OCI-LY1 (cell line): Measurements from ENCODE around the gene CSAD.

Experiments
- EZH2 ChIP-seq: fragments of 200-600 bp; sonication (generic), shearing (Covaris generic); IDR thresholded peaks from 2 replicates; pipeline ENCODE4 v1.8.0; 2017; ENCODE audit warnings: borderline replicate concordance, mixed run types, mild to moderate bottlenecking, antibody characterized with exemption, low read length, moderate library complexity, mixed read lengths
- TF ChIP-seq, protein P1 (sequence below): fragments of 200-600 bp; sonication (generic), shearing (Covaris generic); IDR thresholded peaks from 2 replicates; pipeline ENCODE4 v1.5.1; 2017; ENCODE audit warnings: mild to moderate bottlenecking, antibody characterized with exemption, low read length, moderate library complexity, mixed read lengths

DNA sequence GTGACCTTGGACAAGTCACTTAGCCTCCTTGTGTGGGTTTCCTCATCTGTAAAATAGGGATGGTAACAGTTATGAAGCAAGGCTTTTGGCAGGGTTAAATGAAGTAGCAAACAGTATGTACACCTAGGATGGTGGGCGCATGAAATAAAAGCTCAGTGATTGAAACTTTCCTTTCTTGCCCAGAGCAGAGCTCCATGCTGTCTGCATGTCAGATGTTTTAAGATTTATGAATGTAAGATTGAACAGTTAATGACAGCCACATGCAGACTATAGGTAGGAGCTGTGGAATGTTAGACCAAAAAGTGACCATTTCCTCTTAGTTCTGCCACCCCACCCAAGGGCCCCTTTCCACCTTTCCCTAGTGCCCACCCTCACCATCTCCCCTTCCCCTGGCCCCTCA is 14.2 kb upstream of the CSAD start:
- TF ChIP-seq, protein P1, sequence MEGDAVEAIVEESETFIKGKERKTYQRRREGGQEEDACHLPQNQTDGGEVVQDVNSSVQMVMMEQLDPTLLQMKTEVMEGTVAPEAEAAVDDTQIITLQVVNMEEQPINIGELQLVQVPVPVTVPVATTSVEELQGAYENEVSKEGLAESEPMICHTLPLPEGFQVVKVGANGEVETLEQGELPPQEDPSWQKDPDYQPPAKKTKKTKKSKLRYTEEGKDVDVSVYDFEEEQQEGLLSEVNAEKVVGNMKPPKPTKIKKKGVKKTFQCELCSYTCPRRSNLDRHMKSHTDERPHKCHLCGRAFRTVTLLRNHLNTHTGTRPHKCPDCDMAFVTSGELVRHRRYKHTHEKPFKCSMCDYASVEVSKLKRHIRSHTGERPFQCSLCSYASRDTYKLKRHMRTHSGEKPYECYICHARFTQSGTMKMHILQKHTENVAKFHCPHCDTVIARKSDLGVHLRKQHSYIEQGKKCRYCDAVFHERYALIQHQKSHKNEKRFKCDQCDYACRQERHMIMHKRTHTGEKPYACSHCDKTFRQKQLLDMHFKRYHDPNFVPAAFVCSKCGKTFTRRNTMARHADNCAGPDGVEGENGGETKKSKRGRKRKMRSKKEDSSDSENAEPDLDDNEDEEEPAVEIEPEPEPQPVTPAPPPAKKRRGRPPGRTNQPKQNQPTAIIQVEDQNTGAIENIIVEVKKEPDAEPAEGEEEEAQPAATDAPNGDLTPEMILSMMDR: no peak
- no peak for TF ChIP-seq EZH2
